ENCODE data around the gene GCH1.
"Not testable (repeated sequence)": the region's sequence is repeated elsewhere in the genome, so short reads cannot be mapped to it uniquely, and the experiment has no call there.

The GCH1 gene

GRCh38 chr14:54902521-54903420, at the start of gene GCH1:
Gene GCH1 (minus strand): TSS chr14:54902826. CDS start chr14:54902663, 163 bp downstream.
- DNase-seq: peak; percentile 30

GRCh38 chr14:54947230-54947629, 44.6 kb upstream of the GCH1 start:
- no peak for DNase-seq

GRCh38 chr14:54946500-54946899, 43.9 kb upstream of the GCH1 start:
- DNase-seq: no peak

- DNase-seq: no peak
Measured at GRCh38 chr14:54944737-54945391, 42.2 kb upstream of the GCH1 start.

- DNase-seq: no peak
Measured at GRCh38 chr14:54942913-54943312, 40.3 kb upstream of the GCH1 start.

GRCh38 chr14:54936816-54937215, 34.2 kb upstream of the GCH1 start:
- no peak for DNase-seq

GRCh38 chr14:54935958-54936357, 33.3 kb upstream of the GCH1 start:
- DNase-seq: no peak

- DNase-seq: no peak
Measured at GRCh38 chr14:54935100-54935499, 32.5 kb upstream of the GCH1 start.

- DNase-seq: no peak
Measured at GRCh38 chr14:54933006-54933405, 30.4 kb upstream of the GCH1 start.

GRCh38 chr14:54931598-54932340, 29.1 kb upstream of the GCH1 start:
- DNase-seq: no peak

GRCh38 chr14:54931101-54931500, 28.5 kb upstream of the GCH1 start:
- no peak for DNase-seq

GRCh38 chr14:54929556-54929955, 26.9 kb upstream of the GCH1 start:
- DNase-seq: no peak

GRCh38 chr14:54928216-54928615, 25.6 kb upstream of the GCH1 start:
- no peak for DNase-seq

- DNase-seq: no peak
Measured at GRCh38 chr14:54927551-54927950, 24.9 kb upstream of the GCH1 start.

GRCh38 chr14:54926570-54926969, 23.9 kb upstream of the GCH1 start:
- DNase-seq: not testable (repeated sequence)

GRCh38 chr14:54922598-54922997, 20.0 kb upstream of the GCH1 start:
- no peak for DNase-seq

GRCh38 chr14:54920052-54920451, 17.4 kb upstream of the GCH1 start:
- DNase-seq: no peak

GRCh38 chr14:54919330-54919729, 16.7 kb upstream of the GCH1 start:
- DNase-seq: no peak

GRCh38 chr14:54918427-54918826, 15.8 kb upstream of the GCH1 start:
- DNase-seq: no peak

GRCh38 chr14:54916101-54916500, 13.5 kb upstream of the GCH1 start:
- DNase-seq: no peak

- DNase-seq: no peak
Measured at GRCh38 chr14:54909817-54910558, 7.4 kb upstream of the GCH1 start.

GRCh38 chr14:54908973-54909372, 6.3 kb upstream of the GCH1 start:
- DNase-seq: not testable (repeated sequence)

- DNase-seq: no peak
Measured at GRCh38 chr14:54908190-54908589, 5.6 kb upstream of the GCH1 start.

Data from T1000 (cell line).